ENCODE measurements around the gene SULT1B1. TPM values are rescaled to one million over a fixed set of nuclear protein-coding genes. Genes with fewer than 3 reads are reported as not detected.

SULT1B1 gene
- total RNA-seq, 1 donor, result not detected

DNA sequence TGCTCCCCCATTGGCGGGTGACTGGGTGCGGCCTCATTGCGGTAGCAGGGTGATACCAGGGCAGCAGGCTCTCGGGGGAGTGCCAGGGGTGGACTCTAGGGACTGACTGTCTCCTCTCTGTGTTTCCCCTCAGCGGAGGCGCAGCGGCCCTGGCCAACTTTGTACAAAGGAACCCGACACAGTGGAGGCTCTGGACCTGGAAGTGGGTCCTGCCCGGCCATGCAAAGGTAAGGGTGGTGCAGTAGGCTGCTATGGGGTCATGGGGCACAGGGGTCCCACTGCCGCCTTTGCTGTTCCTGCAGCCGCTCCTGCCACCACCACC, 16.3 kb downstream of the SULT1B1 start:
- Histone ChIP-seq H3K36me3 (ENCODE audit: insufficient read depth, low read length) (no peaks in the 10 kb centered on the region), H3K79me2 (ENCODE audit: insufficient read depth, low read length) (no peaks in the 10 kb centered on the region), H3K27ac (ENCODE audit: low read depth, low read length) (no peak overlapping the region), H3K27me3 (ENCODE audit: insufficient read depth, low read length) (no peaks in the 10 kb centered on the region), H2AFZ (ENCODE audit: low read length) (no peak overlapping the region), H3K4me3 (ENCODE audit: insufficient read depth, low read length) (no peak overlapping the region), H4K20me1 (ENCODE audit: insufficient read depth, low read length) (no peaks in the 10 kb centered on the region), H3K4me2 (ENCODE audit: insufficient read depth, low read length) (no peak overlapping the region), H3K9me3 (ENCODE audit: low read depth, low read length) (no peaks in the 10 kb centered on the region), H3K4me1 (ENCODE audit: insufficient read depth, low read length) (no peaks in the 10 kb centered on the region)
- DNase-seq (ENCODE audit: insufficient read length, low spot score, missing footprints), result no peak
- TF ChIP-seq, protein P1, sequence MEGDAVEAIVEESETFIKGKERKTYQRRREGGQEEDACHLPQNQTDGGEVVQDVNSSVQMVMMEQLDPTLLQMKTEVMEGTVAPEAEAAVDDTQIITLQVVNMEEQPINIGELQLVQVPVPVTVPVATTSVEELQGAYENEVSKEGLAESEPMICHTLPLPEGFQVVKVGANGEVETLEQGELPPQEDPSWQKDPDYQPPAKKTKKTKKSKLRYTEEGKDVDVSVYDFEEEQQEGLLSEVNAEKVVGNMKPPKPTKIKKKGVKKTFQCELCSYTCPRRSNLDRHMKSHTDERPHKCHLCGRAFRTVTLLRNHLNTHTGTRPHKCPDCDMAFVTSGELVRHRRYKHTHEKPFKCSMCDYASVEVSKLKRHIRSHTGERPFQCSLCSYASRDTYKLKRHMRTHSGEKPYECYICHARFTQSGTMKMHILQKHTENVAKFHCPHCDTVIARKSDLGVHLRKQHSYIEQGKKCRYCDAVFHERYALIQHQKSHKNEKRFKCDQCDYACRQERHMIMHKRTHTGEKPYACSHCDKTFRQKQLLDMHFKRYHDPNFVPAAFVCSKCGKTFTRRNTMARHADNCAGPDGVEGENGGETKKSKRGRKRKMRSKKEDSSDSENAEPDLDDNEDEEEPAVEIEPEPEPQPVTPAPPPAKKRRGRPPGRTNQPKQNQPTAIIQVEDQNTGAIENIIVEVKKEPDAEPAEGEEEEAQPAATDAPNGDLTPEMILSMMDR (IDR thresholded peaks at IDR 0.05; ENCODE audit: extremely low read depth, low read depth, low read length), result no peak

DNA sequence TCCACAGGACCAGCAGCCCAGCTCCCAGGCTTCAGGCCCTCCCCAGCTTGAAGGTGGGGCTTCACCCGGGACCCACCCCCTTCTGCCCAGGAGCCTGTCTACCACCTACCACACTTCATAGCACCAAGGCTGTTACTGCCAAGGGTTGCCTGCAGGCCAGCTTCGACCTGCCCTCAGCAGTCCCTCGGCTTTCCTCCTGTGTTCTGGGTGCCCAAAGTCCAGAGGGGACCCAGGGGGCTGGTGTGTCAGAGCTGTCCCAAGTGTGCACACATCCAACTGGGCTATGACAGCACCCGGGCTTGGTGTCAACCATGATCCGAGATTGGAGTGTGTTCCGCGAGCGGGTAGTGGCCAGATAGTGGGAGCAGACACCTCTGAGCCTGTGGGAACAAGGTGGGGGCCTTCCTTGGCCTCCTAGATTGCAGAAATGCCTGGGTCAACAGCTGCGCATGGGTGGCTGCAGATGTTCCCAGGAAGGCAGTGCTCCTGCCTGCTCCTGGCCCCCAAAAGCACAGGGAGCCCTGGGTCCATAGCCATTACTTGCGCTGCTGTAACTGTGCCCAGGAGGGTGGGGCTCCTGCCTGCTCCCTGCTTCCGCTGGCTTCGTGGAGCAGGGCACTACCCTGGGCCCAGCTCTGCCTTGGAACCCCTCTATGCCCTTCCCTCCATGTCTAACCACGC, 16.8 kb downstream of the SULT1B1 start:
- DNase-seq (ENCODE audit: insufficient read length, low spot score, missing footprints), result no peak
- H2AFZ ChIP-seq (ENCODE audit: low read length), result no peak overlapping the region
- no peak overlapping the region for H3K27ac ChIP-seq (ENCODE audit: low read depth, low read length)
- H3K9me3 ChIP-seq (ENCODE audit: low read depth, low read length), result no peaks in the 10 kb centered on the region
- H3K36me3 ChIP-seq (ENCODE audit: insufficient read depth, low read length), result no peaks in the 10 kb centered on the region
- H3K27me3 ChIP-seq (ENCODE audit: insufficient read depth, low read length), result no peaks in the 10 kb centered on the region
- no peaks in the 10 kb centered on the region for H3K79me2 ChIP-seq (ENCODE audit: insufficient read depth, low read length)
- no peaks in the 10 kb centered on the region for H4K20me1 ChIP-seq (ENCODE audit: insufficient read depth, low read length)
- H3K4me2 ChIP-seq (ENCODE audit: insufficient read depth, low read length), result no peak overlapping the region
- TF ChIP-seq, protein P1 (IDR thresholded peaks at IDR 0.05; ENCODE audit: extremely low read depth, low read depth, low read length), result no peak
- H3K4me3 ChIP-seq (ENCODE audit: insufficient read depth, low read length), result no peak overlapping the region
- no peaks in the 10 kb centered on the region for H3K4me1 ChIP-seq (ENCODE audit: insufficient read depth, low read length)

DNA sequence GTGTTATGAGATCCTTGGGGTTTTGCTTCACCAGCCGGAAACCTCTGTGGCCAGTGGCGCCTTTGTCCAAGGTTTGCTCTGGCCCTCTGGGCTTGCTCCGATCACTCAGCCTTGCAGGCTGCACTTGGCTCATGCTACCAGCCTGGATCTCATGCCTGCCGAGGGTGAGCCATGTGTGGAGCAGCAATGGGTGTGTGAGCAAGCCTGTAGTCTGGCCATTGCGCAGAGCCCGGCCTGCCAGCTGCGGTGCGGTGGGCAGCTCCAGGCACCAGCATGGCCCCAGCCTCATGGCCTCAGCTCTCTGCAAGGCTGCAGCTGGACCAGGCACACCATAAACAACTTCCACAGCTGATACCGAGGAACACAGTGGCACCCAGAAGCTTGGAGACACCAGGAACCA, 17.8 kb downstream of the SULT1B1 start:
- Histone ChIP-seq H3K27ac (ENCODE audit: low read depth, low read length) (no peak overlapping the region), H4K20me1 (ENCODE audit: insufficient read depth, low read length) (no peaks in the 10 kb centered on the region), H3K36me3 (ENCODE audit: insufficient read depth, low read length) (no peaks in the 10 kb centered on the region), H3K4me3 (ENCODE audit: insufficient read depth, low read length) (no peak overlapping the region), H3K79me2 (ENCODE audit: insufficient read depth, low read length) (no peaks in the 10 kb centered on the region), H3K9me3 (ENCODE audit: low read depth, low read length) (no peaks in the 10 kb centered on the region), H3K27me3 (ENCODE audit: insufficient read depth, low read length) (no peaks in the 10 kb centered on the region), H3K4me1 (ENCODE audit: insufficient read depth, low read length) (no peaks in the 10 kb centered on the region), H2AFZ (ENCODE audit: low read length) (no peak overlapping the region), H3K4me2 (ENCODE audit: insufficient read depth, low read length) (no peak overlapping the region)
- TF ChIP-seq, protein P1 (IDR thresholded peaks at IDR 0.05; ENCODE audit: extremely low read depth, low read depth, low read length), result no peak
- DNase-seq (ENCODE audit: insufficient read length, low spot score, missing footprints), result no peak

DNA sequence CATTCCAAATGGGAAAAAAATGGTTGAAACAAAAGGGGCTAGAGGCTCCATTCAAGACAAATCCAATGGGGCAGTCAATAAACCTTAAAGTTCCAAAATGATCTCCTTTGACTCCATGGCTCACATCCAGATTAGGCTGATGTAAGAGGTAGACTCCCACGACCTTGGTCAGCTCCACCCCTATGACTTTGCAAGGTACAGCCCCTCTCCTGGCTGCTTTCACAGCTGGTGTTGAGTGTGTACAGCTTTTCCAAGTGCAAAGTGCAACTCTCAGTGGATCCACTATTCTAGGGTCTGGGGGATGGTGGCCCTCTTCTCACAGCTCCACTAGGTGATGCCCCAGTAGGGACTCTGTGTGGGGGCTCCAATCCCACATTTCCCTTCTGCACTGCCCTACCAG, 21.5 kb downstream of the SULT1B1 start:
- no peaks in the 10 kb centered on the region for H3K79me2 ChIP-seq (ENCODE audit: insufficient read depth, low read length)
- H2AFZ ChIP-seq (ENCODE audit: low read length), result no peak overlapping the region
- no peaks in the 10 kb centered on the region for H3K36me3 ChIP-seq (ENCODE audit: insufficient read depth, low read length)

More for the DNA sequence above, 21.5 kb downstream of the SULT1B1 start:
- H3K9me3 ChIP-seq (ENCODE audit: low read depth, low read length), result no peaks in the 10 kb centered on the region
- no peak overlapping the region for H3K4me2 ChIP-seq (ENCODE audit: insufficient read depth, low read length)
- H3K4me3 ChIP-seq (ENCODE audit: insufficient read depth, low read length), result no peak overlapping the region
- H3K4me1 ChIP-seq (ENCODE audit: insufficient read depth, low read length), result no peaks in the 10 kb centered on the region
- H3K27ac ChIP-seq (ENCODE audit: low read depth, low read length), result no peak overlapping the region
- no peaks in the 10 kb centered on the region for H3K27me3 ChIP-seq (ENCODE audit: insufficient read depth, low read length)
- H4K20me1 ChIP-seq (ENCODE audit: insufficient read depth, low read length), result no peaks in the 10 kb centered on the region
- TF ChIP-seq, protein P1 (IDR thresholded peaks at IDR 0.05; ENCODE audit: extremely low read depth, low read depth, low read length), result no peak
- DNase-seq (ENCODE audit: insufficient read length, low spot score, missing footprints), result no peak
